Muscle of leg (tissue), 11 donors: Measurements from ENCODE around the gene MAD1L1. TPM values are rescaled to one million over a fixed set of nuclear protein-coding genes. Genes with fewer than 3 reads are reported as not detected.
A peak's percentile ranks its signal among the peaks of the same experiment; 100 is the strongest.

Experiments
- DNase-seq: peaks from one replicate; pipeline ENCODE4 v3.0.0; 2013
- H3K27ac ChIP-seq: one replicate; pipeline ENCODE4 v1.5.1; 2013; ENCODE audit warnings: mild to moderate bottlenecking, low read length, control low read depth
- H3K27me3 ChIP-seq: one replicate; pipeline ENCODE4 v1.6.1; 2013; ENCODE audit warnings: low read length; ENCODE audit not compliant: control insufficient read depth, insufficient read depth
- H3K36me3 ChIP-seq: one replicate; pipeline ENCODE4 v1.6.1; 2013; ENCODE audit warnings: low read length; ENCODE audit not compliant: control insufficient read depth, insufficient read depth
- H3K4me1 ChIP-seq: one replicate; pipeline ENCODE4 v1.6.1; 2013; ENCODE audit warnings: low read length; ENCODE audit not compliant: control insufficient read depth, insufficient read depth
- H3K4me3 ChIP-seq: one replicate; pipeline ENCODE4 v1.5.1; 2013; ENCODE audit warnings: low read length, control low read depth
- H3K9me3 ChIP-seq: replicated peaks from 2 replicates; pipeline ENCODE4 v1.6.1; 2013; ENCODE audit warnings: low read depth, low read length; ENCODE audit not compliant: control insufficient read depth
- WGBS: methylation state at CpG from one replicate; pipeline ENCODE4 v1.1.5; 2013; ENCODE audit warnings: missing lambda C conversion rate; ENCODE audit not compliant: insufficient coverage; 5-methylcytosine and 5-hydroxymethylcytosine counted together
- polyA plus RNA-seq, 8 donors: library from polyadenylated mRNA; unstranded; fragments of 120-200 nt; gene quantifications; one replicate each; pipeline versions ENCODE4 v1.2.1 to v1.2.3, GENCODE V29; 2013; ENCODE audit warnings: inconsistent platforms in 1 of 8, low replicate concordance in 1 of 8; ENCODE audit not compliant: insufficient read length in 8 of 8, insufficient read depth in 1 of 8
- total RNA-seq: library from RNA; stranded (reverse); fragments of 120-200 nt; gene quantifications from one replicate; pipeline ENCODE4 v1.2.4, GENCODE V29; 2013

The MAD1L1 gene
- total and polyA plus RNA-seq, 9 donors = 19.1 to 38.7 (median 21.8) TPM

DNA sequence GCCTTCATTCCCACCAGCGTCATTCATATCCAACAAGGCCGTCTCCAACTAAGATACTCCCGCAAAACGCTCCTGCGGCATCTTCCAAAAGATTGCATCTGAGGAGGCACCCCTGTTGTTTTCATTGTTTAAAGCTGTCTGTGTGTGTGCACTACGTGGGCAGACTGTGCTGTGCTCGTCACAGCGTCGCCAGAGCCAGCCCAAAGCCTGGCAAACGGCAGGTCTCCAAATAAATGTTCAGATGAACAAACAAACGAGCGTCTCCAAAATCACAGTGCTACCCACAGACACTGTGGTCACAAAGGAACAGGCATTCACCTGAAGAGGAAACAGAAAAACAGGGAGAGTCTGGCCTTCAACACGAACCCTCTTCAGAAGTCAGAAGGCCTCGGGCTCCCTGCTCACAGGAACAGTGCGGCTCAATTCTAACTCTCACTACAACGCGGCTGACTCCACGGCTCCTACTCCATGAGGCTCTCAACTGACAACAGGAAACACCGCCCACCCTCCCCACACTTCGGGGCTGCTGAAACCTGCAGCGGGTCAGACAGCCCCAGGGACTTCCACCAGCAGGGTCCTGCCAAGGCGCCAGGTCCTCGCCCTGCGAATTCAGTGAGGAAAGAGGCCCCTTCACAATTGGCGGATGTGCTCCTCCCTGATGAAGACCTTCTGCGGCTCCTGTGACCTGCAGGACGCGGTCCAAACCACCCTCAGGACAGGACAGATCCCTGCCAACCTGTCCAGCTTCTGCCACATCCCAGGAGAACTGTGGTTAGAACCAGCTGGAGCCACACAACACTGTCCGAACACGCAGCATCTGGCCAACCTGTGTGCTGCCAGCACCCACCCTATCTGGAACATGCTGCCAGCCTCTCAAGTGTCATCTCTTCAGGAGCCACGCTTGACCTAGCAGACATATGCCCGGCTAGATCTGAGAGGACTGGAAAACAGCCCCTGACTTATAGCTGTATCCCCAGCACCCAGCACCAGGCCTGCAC, 36.1 kb downstream of the MAD1L1 start:
- H3K27ac ChIP-seq = peak overlapping the region; percentile 39
- no peaks in the 10 kb centered on the region for H3K27me3 ChIP-seq
- peaks cover 2% of the 10 kb centered on the region for H3K9me3 ChIP-seq
- no peak for DNase-seq
- H3K4me1 ChIP-seq = peaks cover 57% of the 10 kb centered on the region
- no peak overlapping the region for H3K4me3 ChIP-seq
- peaks cover 27% of the 10 kb centered on the region for H3K36me3 ChIP-seq
- 78% methylated on average over 27 of the region's 32 CpGs for WGBS

DNA sequence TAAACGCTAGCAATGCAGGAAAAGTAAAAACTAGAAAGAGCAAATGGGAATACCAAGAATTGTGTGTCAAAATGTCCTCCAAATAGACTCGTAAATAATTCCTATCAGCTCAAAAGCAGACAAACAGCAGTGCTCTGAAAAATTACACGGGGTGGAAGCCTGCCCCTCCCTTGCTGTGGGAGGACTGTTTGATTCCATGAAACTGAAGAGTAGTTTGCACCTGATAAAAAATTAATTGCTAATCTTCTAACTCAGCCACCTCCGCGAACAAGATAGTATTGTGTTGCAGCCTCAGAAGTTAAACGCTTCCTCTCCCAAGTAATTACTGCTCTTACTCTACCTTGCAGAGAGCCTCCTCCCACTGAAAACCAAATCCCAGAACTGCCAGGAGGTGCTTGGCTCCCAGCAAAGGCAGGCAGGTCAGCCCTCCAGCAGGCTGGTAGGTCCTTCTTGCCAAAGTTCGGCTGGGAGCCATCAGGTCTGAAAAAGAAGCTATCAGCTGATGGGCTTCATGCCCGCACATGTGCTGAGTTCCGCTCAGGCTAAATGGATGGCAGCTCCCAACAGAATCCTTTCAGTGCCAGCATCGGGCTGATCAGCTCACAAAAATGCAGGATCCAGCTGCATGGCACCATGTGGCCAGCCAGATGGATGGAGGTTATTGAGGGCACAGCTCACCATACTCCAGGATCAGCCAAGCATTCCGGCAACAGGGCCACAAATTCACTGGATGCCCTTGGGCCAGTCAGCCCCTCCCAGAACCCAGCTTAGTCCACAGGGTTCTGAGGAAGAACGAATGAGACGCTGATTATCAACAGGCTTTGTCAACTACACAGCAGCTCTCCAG, 37.1 kb downstream of the MAD1L1 start:
- H3K9me3 ChIP-seq = peaks cover 2% of the 10 kb centered on the region
- 88% methylated on average over 8 of the region's 13 CpGs for WGBS
- H3K27ac ChIP-seq = peak overlapping the region; percentile 39
- peak; percentile 88 for DNase-seq
- H3K36me3 ChIP-seq = peaks cover 25% of the 10 kb centered on the region
- H3K4me3 ChIP-seq = no peak overlapping the region
- H3K27me3 ChIP-seq = no peaks in the 10 kb centered on the region
- peaks cover 48% of the 10 kb centered on the region for H3K4me1 ChIP-seq

DNA sequence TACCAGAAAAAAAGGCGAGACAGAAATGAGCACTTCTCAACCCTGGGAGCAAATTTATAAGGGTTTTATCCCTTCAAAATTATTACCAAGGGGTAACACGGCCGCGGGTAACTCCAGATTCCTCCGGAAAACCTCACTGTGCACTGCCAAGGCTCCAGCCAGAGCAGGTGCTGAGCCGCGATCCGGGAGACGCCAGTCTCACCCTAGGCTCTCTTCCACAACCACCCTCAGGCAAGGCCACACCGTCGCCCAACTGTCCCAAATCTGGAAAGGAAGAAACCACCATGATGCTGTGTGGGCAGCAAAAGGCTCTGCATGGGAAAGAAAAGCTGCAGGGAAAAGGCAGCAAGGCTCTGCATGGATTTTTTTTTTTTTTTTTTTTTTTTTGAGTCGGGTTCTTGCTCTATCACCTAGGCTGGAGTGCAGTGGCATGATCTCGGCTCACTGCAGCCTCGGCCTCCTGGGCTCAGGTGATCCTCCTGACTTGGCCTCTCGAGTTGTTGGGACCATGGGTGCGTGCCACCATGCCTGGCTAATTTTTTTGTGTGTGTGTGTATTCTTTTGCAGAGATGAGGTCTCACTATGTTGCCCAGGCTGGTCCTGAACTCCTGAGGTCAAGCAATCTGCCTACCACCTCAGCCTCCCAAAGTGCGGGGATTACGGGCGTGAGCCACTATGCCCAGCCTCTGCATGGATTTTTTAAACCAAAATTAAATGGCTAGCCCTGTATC, 39.0 kb downstream of the MAD1L1 start:
- Histone ChIP-seq H3K36me3 (peaks cover 11% of the 10 kb centered on the region), H3K27me3 (no peaks in the 10 kb centered on the region), H3K4me3 (no peak overlapping the region), H3K4me1 (peaks cover 48% of the 10 kb centered on the region), H3K27ac (peak overlapping the region; percentile 52), H3K9me3 (peaks cover 2% of the 10 kb centered on the region)
- WGBS = 92% methylated on average over 8 of the region's 19 CpGs
- DNase-seq = no peak

DNA sequence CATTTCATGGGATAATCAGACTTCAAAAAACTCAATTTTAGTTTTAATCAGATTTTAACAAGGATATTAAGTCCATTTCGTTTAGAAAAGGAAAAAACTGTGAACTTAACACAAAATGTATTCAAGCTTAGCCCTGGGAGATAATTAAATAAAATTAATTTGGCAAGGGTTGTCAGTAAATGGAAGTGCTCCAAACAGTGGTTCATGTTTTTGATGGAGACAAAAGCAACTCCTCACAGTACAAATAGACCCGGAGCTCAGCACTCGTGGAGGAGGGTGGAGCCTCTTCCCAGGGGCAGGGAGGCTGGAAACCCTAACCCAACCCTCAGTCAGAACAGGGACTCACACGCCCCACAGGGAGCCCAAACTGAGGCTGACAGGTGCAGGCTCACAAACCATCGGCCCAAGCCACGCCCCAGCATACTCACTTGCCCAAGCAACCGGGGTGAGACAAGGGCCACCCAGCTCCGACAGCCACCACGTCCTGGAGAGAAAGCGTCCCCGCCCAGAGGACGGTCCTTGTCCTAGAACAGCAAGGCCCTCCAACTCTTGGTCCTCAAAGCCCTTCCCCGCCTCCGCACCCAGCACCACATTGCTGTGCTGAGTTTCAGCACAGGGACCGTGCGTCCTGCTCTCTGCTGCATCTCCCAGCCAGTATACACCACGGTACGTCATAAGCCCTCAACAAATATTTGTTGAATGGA, 39.8 kb downstream of the MAD1L1 start:
- Histone ChIP-seq H3K9me3 (peaks cover 2% of the 10 kb centered on the region), H3K27me3 (no peaks in the 10 kb centered on the region), H3K36me3 (peaks cover 7% of the 10 kb centered on the region), H3K4me3 (no peak overlapping the region), H3K27ac (peak overlapping the region; percentile 52), H3K4me1 (peaks cover 43% of the 10 kb centered on the region)
- 78% methylated on average over 16 of the region's 18 CpGs for WGBS
- peak; percentile 67 for DNase-seq

DNA sequence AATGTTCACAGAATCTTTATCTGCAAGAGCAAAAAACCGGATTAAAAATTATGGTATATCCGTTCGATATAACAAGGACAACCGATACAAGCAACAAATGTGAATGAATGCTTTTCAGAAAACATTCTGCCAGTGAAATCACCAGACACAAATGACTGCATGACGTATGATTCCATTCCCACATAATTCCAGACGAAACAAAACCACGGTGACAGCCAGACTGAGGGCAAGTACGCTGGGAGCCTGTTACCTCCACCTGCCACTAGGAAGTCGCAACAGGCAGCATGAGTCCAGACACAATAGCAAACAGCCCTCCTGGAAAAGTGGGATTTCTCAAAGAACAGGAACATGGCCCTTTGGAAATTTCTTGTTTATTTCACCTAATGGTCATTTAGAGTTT, 41.7 kb downstream of the MAD1L1 start:
- 83% methylated on average over 6 of the region's 9 CpGs for WGBS

DNA sequence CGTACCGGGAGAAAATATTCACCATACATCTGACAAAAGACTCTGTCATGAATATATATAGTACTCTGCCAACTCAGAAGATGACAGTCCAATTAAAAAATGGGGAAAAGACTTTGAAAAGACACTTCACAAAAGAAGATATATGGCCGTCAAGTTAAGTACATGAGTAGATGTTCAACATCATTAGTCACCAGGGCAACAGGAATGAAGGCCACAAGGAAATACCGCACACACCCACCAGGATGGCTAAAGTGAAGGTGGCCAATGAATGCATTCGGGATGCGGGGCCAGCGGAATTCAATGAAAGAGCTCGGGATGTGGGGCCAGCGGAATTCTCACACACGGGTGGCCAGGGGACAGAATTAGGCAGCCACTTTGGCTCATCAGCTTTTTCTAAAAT, 42.2 kb downstream of the MAD1L1 start:
- DNase-seq = no peak
- Histone ChIP-seq H3K27ac (no peak overlapping the region), H3K4me3 (no peak overlapping the region), H3K4me1 (peaks cover 19% of the 10 kb centered on the region), H3K27me3 (no peaks in the 10 kb centered on the region), H3K9me3 (peaks cover under 1% of the 10 kb centered on the region), H3K36me3 (no peaks in the 10 kb centered on the region)
- WGBS = 87% methylated on average over 8 of the region's 10 CpGs

More for the DNA sequence above, 41.7 kb downstream of the MAD1L1 start:
- Histone ChIP-seq H3K27ac (no peak overlapping the region), H3K27me3 (no peaks in the 10 kb centered on the region), H3K36me3 (no peaks in the 10 kb centered on the region), H3K4me1 (peaks cover 24% of the 10 kb centered on the region), H3K4me3 (no peak overlapping the region), H3K9me3 (peaks cover 2% of the 10 kb centered on the region)
- DNase-seq = no peak

DNA sequence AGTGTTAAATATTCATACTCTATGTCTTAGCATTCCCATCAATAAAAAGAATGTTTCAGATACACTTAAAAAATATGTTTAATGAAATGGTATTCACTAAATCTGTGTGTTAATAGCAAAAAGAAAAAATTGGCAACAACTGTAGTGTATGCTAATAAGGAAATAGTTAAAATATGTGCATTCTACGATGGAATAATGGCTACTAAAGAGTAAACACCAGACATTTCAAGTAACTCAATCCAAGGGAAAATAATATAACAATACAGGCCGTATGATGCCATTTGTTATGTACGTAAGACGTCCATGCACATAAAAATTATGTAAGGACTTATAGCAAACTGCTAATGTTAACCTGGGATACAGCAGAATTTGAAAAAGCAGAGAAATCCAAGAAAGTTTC, 46.6 kb downstream of the MAD1L1 start:
- Histone ChIP-seq H3K4me3 (no peak overlapping the region), H3K27ac (no peak overlapping the region), H3K4me1 (no peaks in the 10 kb centered on the region), H3K9me3 (no peaks in the 10 kb centered on the region), H3K36me3 (no peaks in the 10 kb centered on the region), H3K27me3 (no peaks in the 10 kb centered on the region)
- WGBS = no CpG with 5 or more reads among the region's 4 CpGs
- DNase-seq = no peak

DNA sequence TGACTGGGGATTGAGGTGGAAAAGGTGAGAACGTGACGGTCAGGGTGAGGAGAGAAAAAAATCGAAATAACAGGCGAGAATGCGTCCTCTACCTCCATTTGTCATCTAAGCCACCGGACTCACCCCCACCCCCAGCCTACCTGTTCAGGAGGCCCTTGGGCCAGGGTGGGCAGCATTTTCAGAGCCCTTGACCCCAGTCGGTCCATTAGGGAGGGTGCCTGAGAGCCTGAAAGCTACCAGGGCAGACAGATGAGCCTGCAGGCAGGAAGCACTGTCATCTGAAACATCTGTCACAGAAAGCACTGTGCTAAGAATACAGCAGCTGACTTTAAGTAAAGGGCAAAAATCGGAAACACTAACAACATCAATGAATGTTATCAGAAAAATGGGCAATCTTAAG, 47.0 kb downstream of the MAD1L1 start:
- no peak for DNase-seq
- WGBS = 92% methylated on average over 5 of the region's 8 CpGs
- Histone ChIP-seq H3K27me3 (no peaks in the 10 kb centered on the region), H3K9me3 (no peaks in the 10 kb centered on the region), H3K4me3 (no peak overlapping the region), H3K27ac (no peak overlapping the region), H3K36me3 (no peaks in the 10 kb centered on the region), H3K4me1 (no peaks in the 10 kb centered on the region)

DNA sequence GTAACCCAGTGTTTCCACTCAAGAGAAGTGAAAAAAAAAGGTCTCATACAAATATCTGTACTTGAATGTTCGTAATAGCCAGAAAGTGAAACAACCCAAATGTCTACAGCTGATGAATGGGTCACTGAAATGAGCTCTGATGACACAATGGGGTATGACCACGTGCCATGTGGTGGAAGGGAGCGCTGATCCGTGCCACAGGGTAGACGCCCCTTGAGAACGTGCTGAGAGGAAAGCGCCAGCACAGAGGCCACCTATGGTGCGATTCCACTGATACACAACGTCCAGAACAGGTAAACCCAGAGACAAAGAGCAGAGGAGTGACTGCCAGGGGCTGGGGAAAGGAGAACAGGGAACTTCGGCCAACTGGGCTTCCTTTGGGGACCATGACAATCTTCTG, 50.3 kb downstream of the MAD1L1 start:
- peaks cover 3% of the 10 kb centered on the region for H3K36me3 ChIP-seq
- WGBS = 95% methylated on average over 6 of the region's 10 CpGs
- no peak for DNase-seq
- H3K9me3 ChIP-seq = no peaks in the 10 kb centered on the region
- H3K4me1 ChIP-seq = no peaks in the 10 kb centered on the region
- no peaks in the 10 kb centered on the region for H3K27me3 ChIP-seq
- H3K27ac ChIP-seq = no peak overlapping the region
- no peak overlapping the region for H3K4me3 ChIP-seq
